NCI-H146 treated with DMSO at 0.1 percent for 48 hours (cell line): ENCODE measurements around the gene RGS16.

ENCODE experiments used
- DNase-seq: peaks from one replicate; lab custom pipeline; 2025; ENCODE audit not compliant: unreplicated experiment; lab: John Stamatoyannopoulos, UW

Gene RGS16

GRCh38 chr1:182586380-182586779, 17.8 kb downstream of the RGS16 start:
- DNase-seq = no peak

- DNase-seq = no peak
These were observed 19.4 kb downstream of the RGS16 start for GRCh38 chr1:182584746-182585145.

- DNase-seq = no peak
These were observed 23.5 kb downstream of the RGS16 start for GRCh38 chr1:182580736-182581135.

GRCh38 chr1:182575540-182576149, 28.5 kb downstream of the RGS16 start:
- DNase-seq = no peak

- DNase-seq = no peak
These were observed 30.0 kb downstream of the RGS16 start for GRCh38 chr1:182574156-182574555.

DNA sequence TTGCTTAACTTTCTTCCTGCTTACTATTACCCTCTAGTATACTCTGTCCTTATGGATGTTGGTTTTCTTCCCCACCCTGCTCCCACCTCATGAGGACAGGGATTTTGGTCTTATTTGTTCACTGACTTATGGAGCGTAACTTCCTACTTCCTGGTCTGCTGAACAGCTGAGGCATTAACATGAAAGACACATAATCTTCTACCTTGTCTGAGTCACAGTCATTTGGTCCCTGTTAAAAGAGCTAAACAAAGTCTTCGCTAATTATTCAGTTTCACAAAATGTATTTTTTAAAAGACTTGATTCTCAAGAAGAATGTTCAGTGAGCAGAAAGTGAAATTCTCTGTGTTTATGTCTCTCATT, 33.6 kb downstream of the RGS16 start:
- no peak for DNase-seq

- DNase-seq = no peak
These were observed 34.1 kb downstream of the RGS16 start for GRCh38 chr1:182569939-182570610.

DNA sequence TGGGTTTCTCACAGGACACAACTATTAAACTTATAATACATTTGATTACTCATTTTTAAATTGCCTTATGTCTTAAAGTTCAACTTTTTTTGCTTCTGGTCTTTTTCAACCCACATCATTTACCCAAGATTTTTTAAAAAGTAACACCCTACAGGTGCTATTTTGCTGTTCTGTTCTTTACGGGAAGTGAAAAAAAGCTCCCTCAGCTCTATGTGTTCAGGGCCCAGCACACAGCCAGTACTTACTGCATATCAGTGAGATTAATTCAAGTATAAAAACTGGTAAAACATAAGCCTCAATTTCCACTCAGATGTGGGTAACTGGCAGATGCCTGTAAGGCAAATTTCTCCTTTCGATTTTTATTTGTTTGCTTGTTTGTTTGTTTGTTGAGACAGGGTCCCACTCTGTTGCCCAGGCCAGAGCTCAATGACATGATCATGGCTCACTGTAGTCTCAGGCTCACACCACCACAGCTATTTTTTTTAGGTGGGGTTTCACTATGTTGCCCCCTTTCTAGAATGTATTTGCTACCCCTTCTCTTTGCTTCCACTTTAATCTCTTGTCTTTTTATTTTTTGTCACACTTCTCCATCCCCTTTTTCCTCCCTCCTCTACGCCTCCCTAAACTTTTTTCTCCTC, 35.4 kb downstream of the RGS16 start:
- no peak for DNase-seq

DNA sequence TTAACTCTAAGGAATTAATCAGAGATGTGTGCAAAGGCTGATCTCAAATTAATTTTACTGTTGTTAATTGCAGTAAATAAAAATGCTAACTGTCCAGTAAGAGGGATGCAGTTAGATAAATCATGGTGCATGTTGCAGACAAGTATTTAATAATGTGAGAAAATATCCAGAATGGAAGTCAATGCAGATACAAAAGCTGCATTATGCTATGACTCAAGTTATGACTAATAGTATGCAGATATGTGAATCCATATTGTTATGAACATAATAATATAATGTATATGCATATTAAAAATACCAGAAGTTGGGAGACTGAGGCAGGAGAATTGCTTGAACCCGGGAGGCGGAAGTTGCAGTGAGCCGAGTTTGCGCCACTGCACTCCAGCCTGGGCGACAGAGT, 36.6 kb downstream of the RGS16 start:
- DNase-seq = no peak

- no peak for DNase-seq
These were observed 38.7 kb downstream of the RGS16 start for GRCh38 chr1:182565537-182565936.

- no peak for DNase-seq
These were observed 39.7 kb downstream of the RGS16 start for GRCh38 chr1:182564406-182565004.

DNA sequence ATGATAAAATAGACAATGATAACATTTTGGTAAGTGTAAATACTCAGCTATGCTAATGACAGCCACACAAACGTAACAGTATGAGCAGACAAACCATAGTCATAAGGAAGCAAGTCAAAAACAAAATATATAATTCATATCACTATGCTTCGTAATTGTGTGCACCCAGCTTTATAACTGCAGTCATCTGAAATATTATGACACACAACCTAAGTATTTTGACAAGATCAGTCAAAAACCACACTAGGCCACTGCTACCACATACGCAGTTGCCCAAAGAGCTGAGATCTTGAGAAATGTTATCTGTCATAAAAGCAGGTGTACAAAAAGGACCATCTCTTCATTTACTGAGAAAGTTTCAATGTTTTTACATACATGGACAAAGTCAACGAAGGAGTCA, 41.1 kb downstream of the RGS16 start:
- DNase-seq = no peak

GRCh38 chr1:182561456-182561855, 42.7 kb downstream of the RGS16 start:
- DNase-seq = no peak

DNA sequence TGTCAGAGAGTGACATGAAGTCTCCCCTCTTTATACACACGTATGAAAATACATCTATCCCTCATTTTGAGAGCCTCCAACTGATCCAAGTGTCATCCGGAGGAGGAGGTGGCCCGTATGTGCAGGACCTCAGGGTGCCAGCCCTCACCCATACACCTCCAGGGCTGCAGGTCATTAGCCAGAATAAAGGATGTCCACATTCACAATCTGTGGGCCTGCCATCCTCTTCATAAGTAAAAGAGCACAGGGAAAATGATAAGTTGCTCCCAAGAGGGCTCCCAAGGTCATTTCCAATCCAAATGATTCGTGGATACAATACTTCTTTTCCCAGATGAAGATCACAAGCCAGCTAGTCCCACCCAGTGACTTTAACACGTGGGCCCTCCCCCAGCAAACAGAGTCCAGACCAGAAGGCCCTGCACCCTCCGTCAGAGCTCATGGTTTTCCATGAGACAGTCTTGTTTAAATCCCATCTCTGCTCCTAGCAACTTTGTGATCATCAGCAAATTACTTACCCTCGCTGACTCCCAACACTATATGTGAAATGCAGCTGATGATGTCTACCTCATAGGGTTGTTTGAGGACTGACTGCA, 43.7 kb downstream of the RGS16 start:
- DNase-seq = no peak

DNA sequence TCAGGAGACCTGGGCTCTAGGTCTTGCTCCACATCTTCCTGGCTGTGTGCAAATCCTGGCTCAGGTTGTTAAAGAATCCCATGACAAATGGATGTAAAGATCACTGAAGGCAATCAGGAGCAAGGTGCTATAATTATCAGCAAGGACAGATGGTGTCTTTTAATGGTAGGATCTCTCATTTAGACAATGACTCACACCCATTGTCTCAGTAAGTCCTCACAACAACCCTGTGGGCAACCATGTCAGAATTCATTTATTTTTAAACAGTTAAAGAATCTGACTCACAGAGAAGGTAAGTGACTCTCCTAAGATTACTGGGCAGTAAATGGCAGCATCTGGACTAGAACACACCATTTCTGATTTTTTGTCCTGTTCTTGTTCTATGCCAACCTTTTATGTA, 47.9 kb downstream of the RGS16 start:
- DNase-seq = no peak

DNA sequence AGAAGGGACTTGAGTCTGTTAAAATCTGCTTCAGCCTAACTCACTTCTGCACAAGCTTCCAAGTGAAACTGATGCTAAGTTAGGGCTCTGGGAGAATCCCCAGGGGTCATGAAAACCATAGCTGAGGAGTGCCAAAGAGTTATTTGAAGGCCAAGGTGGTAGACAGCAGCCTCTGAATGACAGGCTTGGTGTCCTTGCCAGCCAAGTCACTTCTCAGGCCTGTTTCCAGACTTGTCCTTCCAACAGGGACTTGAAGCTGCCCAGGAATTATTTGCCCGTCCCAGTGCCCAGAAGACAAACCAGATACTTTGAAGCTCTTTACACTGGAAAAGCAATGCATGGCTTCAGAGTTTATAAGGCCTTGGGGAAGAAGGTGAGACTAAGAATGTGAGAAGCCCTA, 48.7 kb downstream of the RGS16 start:
- no peak for DNase-seq

GRCh38 chr1:182552527-182552926, 51.7 kb downstream of the RGS16 start:
- DNase-seq = no peak

GRCh38 chr1:182549811-182550210, 54.4 kb downstream of the RGS16 start:
- DNase-seq = no peak

DNA sequence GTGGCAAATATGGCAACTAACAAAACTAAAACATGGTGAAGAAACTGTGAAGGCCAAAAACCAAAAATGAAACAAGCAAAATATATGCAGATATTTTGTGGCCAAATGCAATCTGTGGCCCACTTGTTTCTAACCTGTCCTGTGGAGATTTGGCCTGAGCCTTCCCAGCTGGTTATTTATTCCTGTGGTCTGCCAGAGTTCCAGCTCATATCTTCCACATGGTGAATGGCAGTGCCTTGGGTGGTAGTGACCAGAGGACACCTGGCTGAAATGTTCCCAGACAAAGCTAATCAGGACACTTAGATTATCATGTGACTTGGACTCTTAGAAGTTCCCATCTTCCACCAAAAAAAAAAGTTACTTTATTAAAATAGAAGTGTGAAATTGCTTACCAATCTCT, 54.8 kb downstream of the RGS16 start:
- DNase-seq = no peak
